Activated naive CD8-positive, alpha-beta T cell (primary cell): ENCODE data around the gene PDE4D.

ENCODE experiments used
- H3K27ac Mint-ChIP-seq: one replicate; pipeline ENCODE4 v1.8.0; 2021; ENCODE audit warnings: mixed read lengths
- H3K27me3 Mint-ChIP-seq: one replicate; pipeline ENCODE4 v1.8.0; 2021; ENCODE audit warnings: mixed read lengths
- H3K36me3 Mint-ChIP-seq: one replicate; pipeline ENCODE4 v1.8.0; 2021; ENCODE audit warnings: mixed read lengths
- H3K4me1 Mint-ChIP-seq: one replicate; pipeline ENCODE4 v1.8.0; 2021; ENCODE audit warnings: low read depth, mixed read lengths
- H3K4me3 Mint-ChIP-seq: one replicate; pipeline ENCODE4 v1.8.0; 2021; ENCODE audit warnings: mild to moderate bottlenecking, mixed read lengths
- H3K9me3 Mint-ChIP-seq: one replicate; pipeline ENCODE4 v1.8.0; 2021; ENCODE audit warnings: low read depth, mixed read lengths

PDE4D gene

DNA sequence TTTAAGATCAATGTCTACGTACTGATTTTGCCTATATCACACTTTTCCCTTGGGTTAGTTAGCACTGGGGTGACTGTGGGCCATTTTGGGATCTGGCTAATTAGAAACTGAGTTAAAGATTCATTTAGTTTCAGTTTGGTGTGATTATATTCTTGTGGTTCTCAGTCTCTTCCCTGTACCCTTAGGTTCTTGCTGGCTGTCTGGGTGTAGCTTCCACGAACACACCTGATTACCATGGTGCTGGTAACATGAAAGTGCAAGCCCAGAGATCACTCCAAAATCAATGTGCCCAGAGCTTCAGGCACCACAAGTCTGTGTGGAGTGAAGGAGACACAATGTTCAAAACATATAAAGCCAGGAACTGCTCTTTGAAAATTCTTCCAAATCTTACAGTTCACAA, 248.1 kb downstream of the PDE4D start:
- peaks cover 3% of the 10 kb centered on the region for H3K4me1 Mint-ChIP-seq
- H3K27me3 Mint-ChIP-seq: no peaks in the 10 kb centered on the region
- H3K4me3 Mint-ChIP-seq: no peak overlapping the region
- no peak overlapping the region for H3K27ac Mint-ChIP-seq
- peaks cover 3% of the 10 kb centered on the region for H3K36me3 Mint-ChIP-seq
- H3K9me3 Mint-ChIP-seq: peaks cover 6% of the 10 kb centered on the region

DNA sequence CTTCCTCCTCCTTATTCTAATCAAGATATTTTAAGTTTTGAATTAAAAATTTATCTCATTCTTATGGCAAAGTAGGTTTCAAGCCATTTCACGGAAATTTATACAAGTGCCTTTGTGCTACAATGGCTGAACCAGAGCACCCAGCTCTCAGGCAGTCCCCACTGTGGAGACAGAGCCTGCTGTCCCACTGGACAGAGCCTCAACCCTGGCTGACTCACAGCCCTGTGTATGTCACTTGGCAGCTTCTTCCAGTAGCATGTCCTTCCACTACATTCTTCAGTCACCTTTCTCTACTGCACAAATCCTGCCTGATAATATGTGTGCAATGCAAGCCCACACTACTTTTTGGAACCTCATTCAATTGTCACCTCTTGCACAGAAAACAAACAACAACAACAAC, 253.1 kb downstream of the PDE4D start:
- Mint-ChIP-seq H3K4me1 (peaks cover 2% of the 10 kb centered on the region), H3K27me3 (no peaks in the 10 kb centered on the region), H3K9me3 (no peaks in the 10 kb centered on the region), H3K4me3 (no peak overlapping the region), H3K36me3 (no peaks in the 10 kb centered on the region), H3K27ac (no peak overlapping the region)

DNA sequence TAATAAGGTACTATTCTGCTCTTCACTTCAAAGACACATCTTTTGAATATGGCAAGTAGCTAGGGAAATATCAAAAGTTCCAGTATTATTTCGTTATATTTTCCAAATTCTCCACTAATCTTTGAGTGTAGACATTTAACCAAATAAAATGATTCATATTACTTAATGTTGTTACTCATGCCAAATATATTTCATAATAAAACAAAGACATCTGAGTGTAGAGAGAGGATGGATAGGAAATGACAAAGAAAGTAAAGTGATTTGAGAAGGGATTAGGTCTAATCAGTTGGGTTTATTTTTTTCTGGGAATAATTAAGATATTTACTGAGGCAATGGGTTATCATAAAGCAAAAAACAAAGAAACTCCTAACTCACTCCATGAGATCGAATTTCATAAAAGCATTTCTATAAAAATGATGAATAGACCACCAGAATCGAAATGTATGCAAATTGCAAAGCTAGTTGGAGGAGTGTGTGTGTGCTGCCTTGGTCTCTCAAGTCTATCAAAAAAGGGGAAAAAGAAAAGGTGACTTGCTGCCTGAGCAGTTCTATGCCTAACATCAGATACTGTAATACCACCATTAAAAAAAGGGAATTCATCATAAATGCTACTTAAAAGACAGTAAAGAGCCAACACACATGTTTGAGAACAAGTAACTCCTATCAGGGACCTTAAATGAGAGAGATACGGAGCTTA, 255.5 kb downstream of the PDE4D start:
- H3K4me1 Mint-ChIP-seq: no peaks in the 10 kb centered on the region
- no peak overlapping the region for H3K27ac Mint-ChIP-seq
- H3K36me3 Mint-ChIP-seq: peaks cover 4% of the 10 kb centered on the region
- no peak overlapping the region for H3K4me3 Mint-ChIP-seq
- H3K27me3 Mint-ChIP-seq: peaks cover 2% of the 10 kb centered on the region
- peaks cover 5% of the 10 kb centered on the region for H3K9me3 Mint-ChIP-seq

DNA sequence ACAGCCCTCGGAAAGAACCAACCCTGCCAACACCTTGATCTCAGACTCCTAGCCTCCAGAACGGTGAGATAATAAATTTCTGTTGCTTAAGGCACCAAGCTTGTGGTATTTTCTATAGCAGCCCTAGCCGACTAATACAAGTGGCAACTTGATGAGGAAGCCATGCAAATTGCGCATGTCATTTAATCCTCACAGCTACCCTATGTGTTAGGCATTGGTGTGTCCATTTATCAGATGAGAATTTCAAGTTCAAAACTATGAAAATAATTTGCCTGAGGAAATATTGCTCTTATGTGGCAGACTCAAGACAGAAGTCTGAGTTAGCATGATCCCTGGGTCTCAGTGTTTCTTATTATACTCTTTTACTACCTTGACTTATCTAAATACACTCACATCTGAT, 264.0 kb downstream of the PDE4D start:
- Mint-ChIP-seq H3K9me3 (peaks cover 4% of the 10 kb centered on the region), H3K36me3 (peaks cover 4% of the 10 kb centered on the region), H3K4me1 (no peaks in the 10 kb centered on the region), H3K27ac (no peak overlapping the region), H3K4me3 (no peak overlapping the region), H3K27me3 (peaks cover 5% of the 10 kb centered on the region)

DNA sequence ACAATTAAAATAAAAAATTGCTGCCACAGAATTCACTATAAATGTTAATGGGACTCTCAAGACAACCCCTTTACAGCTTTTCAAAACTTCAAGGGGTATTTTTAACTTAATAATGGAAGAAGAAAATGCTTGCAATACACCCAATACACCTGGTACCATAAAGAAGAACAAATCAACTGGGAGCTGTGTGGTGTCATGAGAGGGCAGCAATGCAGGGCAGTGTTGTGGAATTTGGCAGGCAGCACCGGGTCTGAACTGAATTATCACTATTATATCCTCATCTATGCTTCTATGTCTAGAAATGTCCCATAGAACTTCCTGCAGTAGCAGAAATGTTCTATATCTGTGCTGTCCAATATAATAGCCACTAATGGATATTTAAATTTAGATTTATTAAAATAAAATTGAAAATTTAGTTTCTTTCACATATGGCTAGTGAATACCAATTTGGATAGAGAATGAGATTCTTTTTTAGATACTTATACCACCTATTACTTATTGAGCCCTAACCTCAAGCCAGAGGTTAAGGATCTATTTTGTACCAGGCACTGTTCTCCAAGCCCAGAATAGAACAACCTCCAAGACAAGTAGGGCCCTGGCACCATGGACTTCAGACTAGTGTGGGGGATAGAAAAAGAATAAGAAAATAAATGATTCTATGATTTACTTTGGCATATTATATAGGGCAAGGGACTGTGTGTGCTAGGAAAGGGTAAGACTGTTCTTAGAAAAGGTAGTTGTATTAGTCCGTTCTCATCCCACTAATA, 265.3 kb downstream of the PDE4D start:
- no peak overlapping the region for H3K4me3 Mint-ChIP-seq
- no peak overlapping the region for H3K27ac Mint-ChIP-seq
- H3K27me3 Mint-ChIP-seq: peaks cover 3% of the 10 kb centered on the region
- no peaks in the 10 kb centered on the region for H3K9me3 Mint-ChIP-seq
- no peaks in the 10 kb centered on the region for H3K36me3 Mint-ChIP-seq
- no peaks in the 10 kb centered on the region for H3K4me1 Mint-ChIP-seq

DNA sequence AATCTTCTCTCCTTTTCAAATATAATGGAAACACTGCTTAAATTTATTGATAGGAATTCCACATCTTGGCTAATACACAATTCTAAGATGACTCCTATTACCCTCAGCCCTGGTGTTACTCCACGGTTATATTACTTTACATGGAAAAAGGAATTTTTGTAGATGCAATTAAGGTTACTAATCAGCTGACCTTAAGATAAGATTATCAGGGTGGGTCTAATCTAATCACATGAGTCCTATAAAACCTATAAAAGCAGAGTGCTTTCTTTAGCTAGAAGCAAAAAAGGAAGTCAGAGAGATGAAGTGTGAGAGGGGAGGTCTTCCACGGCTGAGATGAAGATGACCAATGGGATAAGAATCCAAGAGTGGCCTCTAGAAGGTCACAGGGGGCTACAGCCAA, 268.6 kb downstream of the PDE4D start:
- Mint-ChIP-seq H3K4me3 (no peak overlapping the region), H3K36me3 (no peaks in the 10 kb centered on the region), H3K4me1 (no peaks in the 10 kb centered on the region), H3K27ac (no peak overlapping the region), H3K27me3 (peaks cover 3% of the 10 kb centered on the region), H3K9me3 (no peaks in the 10 kb centered on the region)

DNA sequence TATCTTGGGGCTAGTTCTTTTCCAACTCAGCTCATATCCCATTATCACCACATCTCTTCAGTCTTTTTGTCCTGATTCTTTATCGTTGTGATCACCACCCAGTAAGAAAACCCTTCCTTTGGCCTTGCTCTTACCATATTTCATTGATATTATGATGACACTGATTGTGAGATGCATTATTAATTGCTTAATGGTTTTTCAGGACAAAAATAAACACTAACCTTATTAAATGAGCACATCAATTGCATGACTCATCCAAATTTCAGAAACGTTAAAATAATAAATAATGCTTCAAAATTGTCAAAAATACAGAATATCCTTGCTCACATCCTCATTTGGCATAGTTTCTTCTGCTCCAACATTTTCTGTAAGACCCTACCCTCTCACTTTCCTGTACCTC, 270.7 kb downstream of the PDE4D start:
- no peaks in the 10 kb centered on the region for H3K36me3 Mint-ChIP-seq
- H3K27ac Mint-ChIP-seq: no peak overlapping the region
- no peaks in the 10 kb centered on the region for H3K27me3 Mint-ChIP-seq
- no peak overlapping the region for H3K4me3 Mint-ChIP-seq
- H3K4me1 Mint-ChIP-seq: no peaks in the 10 kb centered on the region
- H3K9me3 Mint-ChIP-seq: no peaks in the 10 kb centered on the region

DNA sequence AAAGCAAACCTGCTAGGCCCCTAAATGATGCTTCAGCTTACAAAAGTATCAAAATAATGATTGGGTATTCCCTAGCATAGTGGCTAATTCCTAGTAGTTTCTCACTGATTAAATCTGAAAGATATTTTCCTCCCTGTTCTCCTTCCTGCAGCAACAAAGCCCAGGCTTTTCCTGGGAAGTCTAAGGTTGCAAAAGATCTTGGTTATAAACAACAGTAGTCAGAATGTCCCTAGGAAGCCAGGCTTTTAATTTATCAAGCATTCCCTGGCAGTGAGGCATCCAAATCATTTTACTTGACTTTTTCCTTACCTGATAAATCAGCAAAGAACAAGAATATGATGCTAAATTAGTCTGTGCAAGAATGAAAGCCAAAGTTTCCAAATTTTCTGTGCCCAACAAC, 272.0 kb downstream of the PDE4D start:
- H3K9me3 Mint-ChIP-seq: no peaks in the 10 kb centered on the region
- no peak overlapping the region for H3K4me3 Mint-ChIP-seq
- no peak overlapping the region for H3K27ac Mint-ChIP-seq
- H3K4me1 Mint-ChIP-seq: no peaks in the 10 kb centered on the region
- no peaks in the 10 kb centered on the region for H3K36me3 Mint-ChIP-seq
- H3K27me3 Mint-ChIP-seq: no peaks in the 10 kb centered on the region

DNA sequence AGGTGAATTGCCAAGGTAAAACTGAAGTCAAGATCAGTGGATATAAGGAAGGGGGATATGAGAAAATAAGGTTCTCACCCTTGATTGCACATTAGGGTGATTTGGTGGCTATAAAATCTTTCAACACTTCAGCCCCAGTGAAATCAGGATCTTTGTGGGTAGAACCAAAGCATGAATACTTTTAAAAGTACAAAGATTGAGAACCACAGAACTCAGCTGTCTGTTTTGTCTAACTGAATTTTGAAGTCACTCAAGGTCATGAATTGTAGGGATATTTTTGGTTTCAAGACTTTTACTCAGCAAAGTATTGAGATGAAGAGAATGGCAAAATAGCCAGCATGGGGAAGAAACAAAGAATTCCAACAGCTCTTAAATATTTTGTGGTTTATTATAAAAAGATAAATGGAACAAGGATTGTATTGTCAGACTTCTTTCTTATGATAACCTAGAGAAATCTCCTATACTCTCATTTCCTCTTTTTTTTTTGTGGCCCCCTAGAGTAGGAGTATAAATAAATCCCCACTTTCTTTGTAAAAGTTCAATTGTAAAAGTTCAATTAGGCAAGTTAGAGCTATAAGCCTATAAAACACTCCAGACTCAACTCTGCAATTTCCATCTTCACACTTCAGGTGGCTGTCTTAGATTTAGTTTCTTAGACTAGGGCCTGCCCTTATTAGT, 272.9 kb downstream of the PDE4D start:
- Mint-ChIP-seq H3K4me3 (no peak overlapping the region), H3K4me1 (no peaks in the 10 kb centered on the region), H3K9me3 (no peaks in the 10 kb centered on the region), H3K36me3 (no peaks in the 10 kb centered on the region), H3K27me3 (no peaks in the 10 kb centered on the region), H3K27ac (no peak overlapping the region)

DNA sequence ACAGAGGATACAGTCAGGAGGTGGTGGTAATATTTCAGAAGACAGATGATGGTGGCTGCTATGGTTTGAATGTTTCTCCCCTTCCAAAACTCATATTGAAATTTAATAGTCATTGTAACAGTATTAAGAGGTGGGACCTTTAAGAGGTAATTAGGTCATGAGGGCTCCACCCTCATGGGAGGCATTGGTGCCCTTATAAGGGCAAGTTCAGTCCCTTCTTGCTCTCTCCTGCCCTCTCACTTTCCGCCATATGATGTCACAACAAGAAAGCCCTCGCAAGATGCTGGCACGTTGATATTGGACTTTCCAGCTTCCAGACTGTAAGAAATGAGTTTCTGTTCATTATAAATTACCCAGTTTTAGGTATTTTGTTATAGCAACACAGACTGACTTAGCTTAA, 274.9 kb downstream of the PDE4D start:
- Mint-ChIP-seq H3K27ac (no peak overlapping the region), H3K9me3 (no peaks in the 10 kb centered on the region), H3K4me3 (no peak overlapping the region), H3K36me3 (no peaks in the 10 kb centered on the region), H3K27me3 (no peaks in the 10 kb centered on the region), H3K4me1 (no peaks in the 10 kb centered on the region)

DNA sequence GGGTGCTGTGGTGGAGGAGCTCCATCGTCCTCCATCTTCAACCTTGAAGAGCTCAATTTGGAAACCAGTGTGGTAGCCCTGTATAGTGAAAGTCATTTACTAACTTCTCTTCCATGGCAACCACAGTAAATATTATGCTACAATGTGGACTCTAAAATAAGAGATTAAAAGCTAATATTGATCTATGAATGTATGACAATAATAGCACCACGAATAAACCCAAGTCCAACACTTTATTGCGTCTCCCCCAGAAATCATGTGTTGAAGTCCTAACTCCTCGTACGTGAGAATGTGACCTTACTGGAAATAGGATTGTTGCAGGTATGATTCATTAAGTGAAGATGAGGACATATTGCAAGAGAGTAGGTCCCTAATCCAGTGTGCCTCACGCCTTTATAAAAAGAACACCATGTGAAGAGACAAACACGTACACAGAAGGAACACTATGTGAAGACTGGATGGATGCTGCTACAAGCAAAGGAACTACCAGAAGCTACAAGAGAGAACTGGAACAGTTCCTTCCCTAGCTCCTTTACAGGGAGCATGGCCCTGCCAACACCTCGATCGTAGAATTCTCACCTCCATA, 276.2 kb downstream of the PDE4D start:
- H3K4me3 Mint-ChIP-seq: no peak overlapping the region
- H3K27me3 Mint-ChIP-seq: no peaks in the 10 kb centered on the region
- H3K36me3 Mint-ChIP-seq: no peaks in the 10 kb centered on the region
- no peaks in the 10 kb centered on the region for H3K4me1 Mint-ChIP-seq
- H3K27ac Mint-ChIP-seq: no peak overlapping the region
- H3K9me3 Mint-ChIP-seq: no peaks in the 10 kb centered on the region

DNA sequence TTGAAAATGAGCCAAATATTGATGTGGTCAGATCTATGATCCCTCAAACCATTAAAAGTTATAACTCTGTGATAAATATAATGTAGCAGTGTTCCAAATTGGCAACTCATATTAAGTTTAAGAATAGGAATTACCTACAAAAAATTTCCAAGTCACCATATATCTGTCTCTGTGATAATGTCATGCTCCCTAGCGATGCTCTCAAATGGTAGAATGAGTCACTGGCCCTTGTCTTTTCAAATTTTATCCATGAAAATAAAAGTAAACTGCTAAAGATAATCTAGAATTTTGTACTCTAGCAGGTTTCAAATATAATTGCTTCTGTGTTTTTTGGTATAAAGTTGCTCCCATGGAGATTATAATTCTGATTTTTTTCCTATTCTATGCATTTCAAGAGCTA, 277.1 kb downstream of the PDE4D start:
- H3K9me3 Mint-ChIP-seq: no peaks in the 10 kb centered on the region
- no peak overlapping the region for H3K4me3 Mint-ChIP-seq
- no peaks in the 10 kb centered on the region for H3K36me3 Mint-ChIP-seq
- no peaks in the 10 kb centered on the region for H3K27me3 Mint-ChIP-seq
- no peak overlapping the region for H3K27ac Mint-ChIP-seq
- no peaks in the 10 kb centered on the region for H3K4me1 Mint-ChIP-seq

DNA sequence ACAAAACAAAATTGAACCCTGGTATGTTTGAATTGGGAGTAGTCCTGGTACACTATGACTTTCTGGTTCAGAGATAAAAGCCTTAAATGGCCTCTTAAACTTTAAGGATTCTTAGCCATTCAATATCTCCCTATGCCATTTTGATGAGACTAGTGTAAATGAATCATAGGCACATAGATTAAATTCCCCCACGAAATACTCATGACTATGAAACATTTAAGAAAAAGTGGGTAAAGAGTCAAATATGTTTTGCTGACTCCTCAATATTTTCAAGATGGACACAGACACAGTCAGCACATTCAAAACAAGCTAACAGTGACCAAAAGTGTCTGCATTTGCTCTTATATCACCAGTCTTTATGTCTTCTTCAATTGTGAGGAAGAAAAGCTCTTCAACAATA, 278.3 kb downstream of the PDE4D start:
- Mint-ChIP-seq H3K4me3 (no peak overlapping the region), H3K36me3 (no peaks in the 10 kb centered on the region), H3K9me3 (no peaks in the 10 kb centered on the region), H3K27me3 (no peaks in the 10 kb centered on the region), H3K27ac (no peak overlapping the region), H3K4me1 (no peaks in the 10 kb centered on the region)

DNA sequence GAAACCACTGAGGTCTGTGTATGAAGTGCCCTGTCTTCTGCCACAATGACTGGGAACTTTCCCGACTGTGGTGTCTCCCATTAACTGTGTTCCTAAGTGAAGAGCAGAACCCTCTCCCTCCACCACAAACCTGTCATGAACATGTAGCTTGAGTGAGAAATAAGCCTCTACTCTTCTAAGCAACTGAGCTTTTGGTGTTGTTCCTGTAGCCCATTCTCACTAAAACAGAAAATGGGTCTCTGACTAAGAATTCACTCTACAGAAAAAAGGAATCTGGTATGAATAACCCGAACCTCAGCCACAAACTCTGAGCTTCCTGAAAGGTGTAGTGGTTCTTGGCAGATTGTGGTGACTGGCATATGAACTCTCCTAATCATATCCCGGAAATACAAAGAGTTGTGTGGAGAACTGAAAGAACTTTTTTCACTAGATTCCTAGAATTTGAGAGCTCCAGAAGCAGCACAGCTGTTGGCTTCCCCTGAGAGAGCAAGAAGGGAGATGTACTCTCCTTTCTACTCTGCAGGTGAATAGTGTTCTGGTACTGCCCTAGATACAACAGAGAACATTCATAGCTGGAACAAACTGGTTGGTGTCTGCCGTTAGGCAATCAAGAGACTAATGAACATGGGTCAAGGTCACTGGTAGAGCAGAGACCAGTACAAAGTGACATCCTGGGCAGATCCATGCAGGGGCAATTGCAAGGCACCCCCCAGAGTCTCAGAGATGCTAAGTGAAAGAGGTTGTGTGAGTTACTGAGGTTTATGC, 283.8 kb downstream of the PDE4D start:
- H3K27ac Mint-ChIP-seq: no peak overlapping the region
- H3K36me3 Mint-ChIP-seq: no peaks in the 10 kb centered on the region
- H3K27me3 Mint-ChIP-seq: peaks cover 8% of the 10 kb centered on the region
- H3K4me1 Mint-ChIP-seq: no peaks in the 10 kb centered on the region
- H3K9me3 Mint-ChIP-seq: no peaks in the 10 kb centered on the region
- H3K4me3 Mint-ChIP-seq: no peak overlapping the region

DNA sequence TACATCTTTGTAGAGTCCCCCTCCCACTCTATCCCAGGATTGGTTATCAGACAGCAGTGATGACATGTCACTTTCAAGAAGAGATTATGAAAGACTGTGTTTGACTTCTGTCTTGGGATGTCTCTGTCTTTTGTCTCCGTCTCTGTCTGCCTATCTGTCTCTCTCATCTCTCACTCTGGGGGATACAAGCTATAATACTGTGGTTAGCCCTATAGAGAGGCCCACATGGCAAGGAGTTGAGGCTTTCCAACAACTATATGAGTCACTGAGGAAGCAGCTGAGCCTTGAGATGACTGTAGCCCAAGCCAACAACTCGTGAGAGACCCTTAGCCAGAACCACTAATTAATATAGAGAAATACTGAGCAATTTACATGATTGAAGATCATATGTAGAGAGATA, 284.8 kb downstream of the PDE4D start:
- H3K27me3 Mint-ChIP-seq: peaks cover 8% of the 10 kb centered on the region
- no peaks in the 10 kb centered on the region for H3K36me3 Mint-ChIP-seq
- no peaks in the 10 kb centered on the region for H3K4me1 Mint-ChIP-seq

More for the DNA sequence above, 284.8 kb downstream of the PDE4D start:
- Mint-ChIP-seq H3K9me3 (no peaks in the 10 kb centered on the region), H3K4me3 (no peak overlapping the region), H3K27ac (no peak overlapping the region)
